ENCODE measurements around the gene ERRFI1. TPM values are rescaled to one million over a fixed set of nuclear protein-coding genes. Genes with fewer than 3 reads are reported as not detected.
"Not testable (repeated sequence)": the region's sequence is repeated elsewhere in the genome, so short reads cannot be mapped to it uniquely, and the experiment has no call there.

ERRFI1 gene, protein sequence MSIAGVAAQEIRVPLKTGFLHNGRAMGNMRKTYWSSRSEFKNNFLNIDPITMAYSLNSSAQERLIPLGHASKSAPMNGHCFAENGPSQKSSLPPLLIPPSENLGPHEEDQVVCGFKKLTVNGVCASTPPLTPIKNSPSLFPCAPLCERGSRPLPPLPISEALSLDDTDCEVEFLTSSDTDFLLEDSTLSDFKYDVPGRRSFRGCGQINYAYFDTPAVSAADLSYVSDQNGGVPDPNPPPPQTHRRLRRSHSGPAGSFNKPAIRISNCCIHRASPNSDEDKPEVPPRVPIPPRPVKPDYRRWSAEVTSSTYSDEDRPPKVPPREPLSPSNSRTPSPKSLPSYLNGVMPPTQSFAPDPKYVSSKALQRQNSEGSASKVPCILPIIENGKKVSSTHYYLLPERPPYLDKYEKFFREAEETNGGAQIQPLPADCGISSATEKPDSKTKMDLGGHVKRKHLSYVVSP
- total RNA-seq (2014; rRNA removed; shearing (Covaris generic); ENCODE audit: low replicate concordance) = 66.9 and 104 TPM in 2 replicates

GRCh38 chr1:8026153-8026975, at the start of gene ERRFI1:
Gene ERRFI1 (minus strand): TSS chr1:8026309. CDS start chr1:8015619, 10,690 bp downstream.
- Histone ChIP-seq H3K27me3 (no peaks in the 10 kb centered on the region), H3K4me3 (peak within 1 kb of the TSS; percentile 56), H3K9me3 (no peaks in the 10 kb centered on the region), H3K36me3 (peaks cover 34% of the 10 kb centered on the region)
- peak; percentile 95 for DNase-seq

- Histone ChIP-seq H3K27me3 (no peaks in the 10 kb centered on the region), H3K9me3 (no peaks in the 10 kb centered on the region), H3K4me3 (no peak overlapping the region), H3K36me3 (no peaks in the 10 kb centered on the region)
- no peak for DNase-seq
These were observed 49.5 kb upstream of the ERRFI1 start for GRCh38 chr1:8075511-8076051.

DNA sequence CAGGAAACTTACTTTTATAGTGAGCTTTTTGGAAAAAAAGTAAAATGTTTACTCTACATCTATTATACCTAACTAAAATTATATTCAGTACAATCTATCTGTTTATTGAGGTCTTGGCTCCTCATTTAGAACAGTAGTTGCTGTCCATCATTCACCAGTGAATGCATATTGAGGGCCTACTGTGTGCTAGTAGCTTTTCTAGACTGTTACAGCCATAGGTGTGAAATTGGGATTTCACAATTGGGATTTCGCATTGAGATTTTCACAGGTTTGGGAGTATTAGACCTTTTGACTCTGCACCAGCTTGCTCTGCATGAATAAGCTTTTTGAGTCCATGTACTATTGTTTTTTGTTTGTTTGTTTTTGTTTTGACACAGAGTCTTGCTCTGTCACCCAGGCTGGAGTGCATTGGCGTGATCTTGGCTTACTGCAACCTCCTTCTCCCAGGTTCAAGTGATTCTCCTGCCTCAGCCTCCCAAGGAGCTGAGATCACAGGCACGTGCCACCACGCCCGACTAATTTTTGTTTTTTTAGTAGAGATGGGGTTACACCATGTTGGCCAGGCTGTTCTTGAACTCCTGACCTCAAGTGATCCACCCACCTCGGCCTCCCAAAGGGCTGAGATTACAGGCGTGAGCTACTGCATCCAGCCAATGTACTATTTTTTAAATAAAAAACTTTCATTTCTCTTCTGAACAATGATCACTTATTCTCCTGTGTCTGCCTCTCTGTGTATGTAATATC, 47.2 kb upstream of the ERRFI1 start:
- H3K9me3 ChIP-seq = no peaks in the 10 kb centered on the region
- H3K36me3 ChIP-seq = no peaks in the 10 kb centered on the region
- no peak for DNase-seq
- no peaks in the 10 kb centered on the region for H3K27me3 ChIP-seq
- H3K4me3 ChIP-seq = no peak overlapping the region

DNA sequence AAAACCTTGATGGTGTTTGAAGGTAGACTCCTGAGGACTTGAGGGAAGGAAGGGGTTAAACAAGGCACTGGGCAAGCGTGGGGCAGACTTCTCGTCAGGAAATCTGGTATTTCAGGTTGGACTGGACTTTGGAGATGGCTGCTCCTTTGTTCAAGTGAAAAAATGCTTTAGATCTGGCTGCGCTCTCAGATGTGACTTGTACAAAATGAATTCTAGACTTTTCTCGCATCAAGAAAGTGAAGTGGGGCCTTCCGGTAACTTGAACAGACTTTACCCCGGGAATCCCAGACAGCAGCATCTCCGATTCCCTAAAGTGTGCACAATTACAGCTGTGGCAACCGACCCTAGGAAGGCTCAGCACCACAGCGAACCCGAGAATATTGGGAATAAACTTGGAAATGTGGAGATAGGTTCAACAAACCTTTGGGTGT, 44.3 kb upstream of the ERRFI1 start:
- Histone ChIP-seq H3K27me3 (no peaks in the 10 kb centered on the region), H3K4me3 (no peak overlapping the region), H3K9me3 (no peaks in the 10 kb centered on the region), H3K36me3 (no peaks in the 10 kb centered on the region)
- DNase-seq = no peak

DNA sequence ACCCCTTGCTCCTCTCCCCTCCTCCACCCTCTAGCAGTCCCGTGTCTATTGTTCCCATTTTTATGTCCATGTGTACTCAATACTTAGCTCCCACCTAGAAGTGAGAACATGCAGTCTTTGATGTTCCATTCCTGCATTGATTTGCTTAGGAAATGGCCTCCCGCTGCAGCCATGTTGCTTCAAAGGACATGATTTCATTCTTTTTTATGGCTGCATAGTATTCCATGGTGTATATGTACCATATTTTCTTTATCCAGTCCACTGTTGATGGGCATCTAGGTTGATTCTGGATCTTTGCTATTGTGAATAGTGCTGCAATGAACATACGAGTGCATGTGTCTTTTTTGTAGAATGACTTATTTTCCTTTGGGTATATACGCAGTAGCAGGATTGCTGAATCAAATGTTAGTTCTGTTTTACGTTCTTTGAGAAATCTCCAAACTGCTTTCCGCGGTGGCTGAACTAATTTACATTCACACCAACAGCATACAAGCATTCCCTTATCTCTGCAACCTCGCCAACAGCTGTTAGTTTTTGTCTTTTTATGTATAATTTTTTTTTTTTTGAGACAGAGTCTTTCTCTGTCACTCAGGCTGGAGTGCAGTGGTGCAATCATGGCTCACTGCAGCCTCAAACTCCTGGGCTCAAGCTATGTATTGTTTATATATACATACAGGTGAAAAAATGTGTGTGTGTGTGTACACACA, 43.7 kb upstream of the ERRFI1 start:
- DNase-seq, H3K9me3 ChIP-seq, H3K27me3 ChIP-seq, H3K4me3 ChIP-seq, H3K36me3 ChIP-seq: not testable (repeated sequence)

DNA sequence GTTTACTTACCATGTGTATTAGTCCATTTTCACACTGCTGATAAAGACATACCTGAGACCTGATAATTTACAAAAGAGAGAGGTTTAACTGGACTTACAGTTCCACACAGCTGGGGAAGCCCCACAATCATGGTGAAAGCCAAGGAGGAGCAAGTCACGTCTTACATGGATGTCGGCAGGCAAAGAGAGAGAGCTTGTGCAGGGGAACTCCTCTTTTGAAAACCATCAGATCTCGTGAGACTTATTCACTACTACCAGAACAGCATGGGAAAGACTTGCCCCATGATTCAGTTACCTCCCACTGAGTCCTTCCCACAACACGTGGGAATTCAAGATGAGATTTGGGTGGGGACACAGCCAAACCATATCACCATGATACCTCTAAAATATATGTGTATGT, 39.3 kb upstream of the ERRFI1 start:
- H3K27me3 ChIP-seq = no peaks in the 10 kb centered on the region
- H3K36me3 ChIP-seq = no peaks in the 10 kb centered on the region
- no peaks in the 10 kb centered on the region for H3K9me3 ChIP-seq
- H3K4me3 ChIP-seq = no peak overlapping the region
- no peak for DNase-seq

DNA sequence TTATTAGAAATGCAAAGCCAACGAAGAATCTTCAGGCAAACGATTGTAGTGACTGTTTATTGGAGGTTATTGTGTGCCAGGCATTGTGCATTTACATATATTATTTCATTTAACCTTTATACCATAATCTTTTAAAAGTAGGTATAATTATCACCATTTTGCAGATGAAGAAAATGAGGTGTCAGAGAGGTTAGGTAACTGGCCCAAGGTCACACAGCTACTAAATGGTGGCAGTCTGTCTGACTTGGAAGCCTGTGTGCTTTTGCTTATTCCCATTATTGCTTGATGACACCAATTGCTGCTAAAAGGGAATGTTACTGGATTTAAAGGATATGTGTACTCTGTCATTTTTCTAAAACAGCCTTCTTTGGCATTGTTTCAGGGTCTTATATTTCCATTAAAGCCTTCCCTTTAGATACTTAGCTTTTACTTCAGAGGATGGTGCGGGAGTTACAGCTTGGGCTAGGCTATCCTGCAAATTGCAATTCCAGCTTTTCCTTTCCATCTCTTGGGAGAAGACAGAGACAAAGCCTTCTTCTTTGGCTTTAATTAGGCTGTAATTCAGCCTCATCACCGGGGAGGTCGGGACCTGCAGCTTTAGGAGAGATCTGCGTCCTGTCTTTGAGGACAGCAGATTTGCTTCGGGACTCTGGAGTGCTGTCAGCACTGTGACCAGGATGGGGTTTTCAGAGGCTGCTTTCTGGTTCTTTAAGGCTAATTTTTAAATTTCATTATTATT, 37.4 kb upstream of the ERRFI1 start:
- Histone ChIP-seq H3K27me3 (no peaks in the 10 kb centered on the region), H3K36me3 (no peaks in the 10 kb centered on the region), H3K9me3 (no peaks in the 10 kb centered on the region), H3K4me3 (no peak overlapping the region)
- no peak for DNase-seq

DNA sequence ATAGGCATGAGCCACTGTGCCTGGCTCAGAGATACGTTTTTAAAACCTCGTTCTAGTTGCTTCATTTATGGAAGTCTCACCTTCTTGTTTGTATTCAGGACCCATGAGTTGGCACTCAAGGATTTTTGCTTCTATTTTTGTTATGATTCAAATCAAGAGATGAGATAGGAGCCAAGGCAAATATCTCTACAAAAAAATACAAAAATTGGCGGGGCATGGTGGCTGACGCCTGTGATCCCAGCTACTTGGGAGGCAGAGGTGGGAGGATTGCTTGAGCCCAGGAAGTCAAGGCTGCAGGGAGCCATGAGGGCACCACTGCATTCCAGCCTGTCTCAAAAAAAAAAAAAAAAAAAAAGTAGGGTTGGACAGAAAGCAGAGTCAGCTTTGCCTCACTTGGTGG, 36.8 kb upstream of the ERRFI1 start:
- Histone ChIP-seq H3K36me3 (no peaks in the 10 kb centered on the region), H3K4me3 (no peak overlapping the region), H3K27me3 (no peaks in the 10 kb centered on the region), H3K9me3 (no peaks in the 10 kb centered on the region)
- DNase-seq = no peak

DNA sequence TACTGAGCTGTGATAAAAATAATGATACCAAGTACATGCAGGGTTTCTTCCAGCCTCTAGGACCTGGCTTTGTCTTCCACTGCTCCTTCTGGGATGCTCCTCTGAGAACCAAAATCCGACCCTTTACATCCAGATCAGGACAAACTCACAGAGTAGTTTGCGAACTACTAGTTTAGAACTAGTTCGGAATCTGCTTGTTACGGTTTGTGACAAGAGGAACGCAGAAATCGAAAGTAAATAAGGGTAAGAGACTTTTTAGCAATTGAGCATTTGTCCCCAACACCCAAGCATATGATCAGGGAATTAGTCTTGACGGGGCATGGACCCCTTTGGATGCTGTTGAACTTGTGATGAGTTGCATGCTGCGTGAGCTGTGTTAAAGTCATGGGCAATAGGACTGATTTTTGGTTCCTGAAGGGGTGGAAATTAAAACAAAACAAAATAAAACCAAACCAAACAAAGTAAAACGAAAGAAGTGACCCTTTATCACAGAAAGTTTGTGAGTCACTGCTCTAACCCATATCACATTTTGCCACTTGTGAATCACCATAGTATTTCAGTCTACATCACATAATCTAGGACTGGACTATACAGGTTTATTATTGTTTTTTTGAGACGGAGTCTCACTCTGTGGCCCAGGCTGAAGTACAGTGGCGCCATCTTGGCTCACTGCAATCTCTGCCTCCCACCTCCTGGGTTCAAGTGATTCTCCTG, 35.7 kb upstream of the ERRFI1 start:
- H3K9me3 ChIP-seq = no peaks in the 10 kb centered on the region
- DNase-seq = no peak
- H3K36me3 ChIP-seq = no peaks in the 10 kb centered on the region
- H3K27me3 ChIP-seq = no peaks in the 10 kb centered on the region
- no peak overlapping the region for H3K4me3 ChIP-seq

DNA sequence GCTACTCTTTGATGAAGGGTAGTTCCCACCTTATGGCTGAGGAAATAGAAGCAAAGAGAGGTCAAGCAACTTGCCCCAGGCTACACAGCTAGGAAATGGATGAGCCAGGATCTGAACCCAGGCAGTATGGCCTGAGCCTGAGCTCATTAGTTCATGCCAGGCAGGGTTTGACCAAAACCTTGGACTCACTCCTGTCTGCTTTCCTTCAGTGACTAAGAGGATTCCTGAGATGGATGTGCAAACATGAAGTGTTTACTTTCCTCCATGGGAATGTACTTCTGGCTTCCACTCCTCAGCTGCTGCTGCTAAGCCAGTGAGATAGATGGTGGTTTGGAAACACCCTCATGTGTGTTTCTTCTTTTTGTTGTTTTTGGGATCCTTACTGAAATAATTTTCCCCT, 35.1 kb upstream of the ERRFI1 start:
- no peak overlapping the region for H3K4me3 ChIP-seq
- H3K9me3 ChIP-seq = no peaks in the 10 kb centered on the region
- DNase-seq = peak; percentile 78
- H3K27me3 ChIP-seq = no peaks in the 10 kb centered on the region
- H3K36me3 ChIP-seq = no peaks in the 10 kb centered on the region

DNA sequence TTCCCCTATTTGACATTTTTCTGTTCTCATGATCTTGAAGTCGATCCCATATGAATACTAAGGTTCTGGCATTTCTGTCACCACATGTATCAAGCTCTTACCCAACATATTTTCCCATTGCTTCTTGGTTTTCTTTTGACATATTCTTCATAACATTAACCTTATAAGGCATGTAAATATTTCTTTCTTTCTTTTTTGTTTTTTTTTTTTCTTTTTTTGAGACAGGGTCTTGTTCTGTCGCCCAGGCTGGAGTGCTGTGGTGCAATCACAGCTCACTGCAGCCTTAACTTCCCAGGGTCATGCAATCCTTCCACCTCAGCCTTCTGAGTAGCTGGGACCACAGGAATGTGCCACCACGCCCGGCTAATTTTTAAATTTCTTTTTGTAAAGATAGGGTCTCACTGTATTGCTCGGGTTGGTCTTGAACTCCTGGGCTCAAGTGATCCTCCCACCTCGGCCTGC, 33.1 kb upstream of the ERRFI1 start:
- Histone ChIP-seq H3K27me3 (no peaks in the 10 kb centered on the region), H3K4me3 (no peak overlapping the region), H3K9me3 (no peaks in the 10 kb centered on the region), H3K36me3 (no peaks in the 10 kb centered on the region)
- no peak for DNase-seq

DNA sequence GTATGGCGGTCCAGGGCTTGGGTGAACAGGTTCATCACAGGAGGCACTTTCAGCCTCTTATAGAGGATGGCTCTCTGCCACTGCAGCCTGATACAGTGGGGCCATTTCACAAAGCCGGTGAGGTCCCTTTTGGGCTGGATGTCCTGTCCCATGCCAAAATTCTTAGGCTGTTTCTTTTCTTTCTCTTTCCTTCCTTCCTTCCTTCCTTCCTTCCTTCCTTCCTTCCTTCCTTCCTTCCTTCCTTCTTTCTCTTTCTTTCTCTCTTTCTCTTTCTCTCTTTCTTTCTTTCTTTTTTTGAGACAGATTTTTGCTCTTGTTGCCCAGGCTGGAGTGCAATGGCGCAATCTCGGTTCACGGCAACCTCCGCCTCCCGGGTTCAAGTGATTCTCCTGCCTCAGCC, 31.7 kb upstream of the ERRFI1 start:
- H3K4me3 ChIP-seq, H3K36me3 ChIP-seq, H3K9me3 ChIP-seq, DNase-seq, H3K27me3 ChIP-seq: not testable (repeated sequence)

GRCh38 chr1:8055973-8056372, 29.9 kb upstream of the ERRFI1 start:
- DNase-seq = no peak
- H3K36me3 ChIP-seq = no peaks in the 10 kb centered on the region
- no peaks in the 10 kb centered on the region for H3K27me3 ChIP-seq
- H3K4me3 ChIP-seq = no peak overlapping the region
- H3K9me3 ChIP-seq = no peaks in the 10 kb centered on the region

DNA sequence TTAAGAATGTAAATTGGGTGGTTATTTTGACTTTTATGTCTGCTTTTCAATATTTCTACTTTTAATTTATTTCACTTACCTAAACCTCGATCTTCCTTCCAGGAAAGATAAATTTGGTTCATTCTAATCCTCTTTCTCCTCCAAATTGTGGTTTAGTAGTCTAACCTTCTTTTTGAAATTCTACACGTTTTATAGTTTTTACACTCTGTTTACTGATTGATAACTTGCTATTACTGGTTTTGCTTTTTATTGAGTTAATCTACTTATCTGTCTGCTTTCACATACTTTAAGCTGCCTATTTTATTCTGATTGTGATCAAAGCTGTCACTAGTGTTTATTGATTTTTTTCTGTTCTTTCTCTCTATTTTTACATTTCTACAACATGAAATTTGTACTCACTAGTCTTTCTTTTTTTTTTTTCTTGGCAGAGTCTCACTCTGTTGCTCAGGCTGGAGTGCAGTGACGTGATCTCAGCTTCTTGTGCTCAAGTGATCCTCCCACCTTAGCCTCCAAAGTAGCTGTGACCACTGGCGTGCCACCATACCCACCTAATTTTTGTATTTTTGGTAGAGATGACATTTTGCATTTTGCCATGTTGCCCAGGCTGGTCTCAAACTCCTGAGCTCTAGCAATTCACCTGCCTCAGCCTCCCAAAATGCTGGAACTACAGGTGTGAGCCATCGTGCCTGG, 27.9 kb upstream of the ERRFI1 start:
- Histone ChIP-seq H3K9me3 (no peaks in the 10 kb centered on the region), H3K36me3 (no peaks in the 10 kb centered on the region), H3K4me3 (no peak overlapping the region), H3K27me3 (no peaks in the 10 kb centered on the region)
- DNase-seq = no peak

All from MG63 (cell line).